WTC11 (cell line): ENCODE results near the gene UBB. TPM values are rescaled to one million over a fixed set of nuclear protein-coding genes. Genes with fewer than 3 reads are reported as not detected.

Experiments
- ATAC-seq: fragments of 200-7000 bp; cut with Tn5 transposase; 2 replicates; pipeline ENCODE4 v1.10.0; 2021; ENCODE audit warnings: mild to moderate bottlenecking, moderate library complexity
- CTCF ChIA-PET: fragments of 300-600 bp; sonication (Branson Sonifier 250); formaldehyde crosslinking; loops from one replicate; lab custom pipeline; 2021; ENCODE audit warnings: antibody characterized with exemption; lab: Charles Lee
- POLR2A ChIA-PET: fragments of 350-600 bp; sonication (Branson Sonifier 250); formaldehyde crosslinking; loops from one replicate; lab custom pipeline; 2021; ENCODE audit warnings: antibody characterized with exemption; lab: Charles Lee
- DNase-seq: peaks from one replicate; pipeline ENCODE4 v3.0.0; 2021; ENCODE audit warnings: low spot score
- H3K27ac Mint-ChIP-seq: 2 replicates; pipeline ENCODE4 v1.8.0; 2021; ENCODE audit warnings: mixed read lengths
- H3K27me3 Mint-ChIP-seq: 2 replicates; pipeline ENCODE4 v1.8.0; 2021; ENCODE audit warnings: low read depth, mild to moderate bottlenecking, moderate library complexity, mixed read lengths
- H3K36me3 Mint-ChIP-seq: 2 replicates; pipeline ENCODE4 v1.8.0; 2021; ENCODE audit warnings: mixed read lengths
- H3K4me1 Mint-ChIP-seq: 2 replicates; pipeline ENCODE4 v1.8.0; 2022; ENCODE audit warnings: mixed read lengths
- H3K4me3 Mint-ChIP-seq: 2 replicates; pipeline ENCODE4 v1.8.0; 2021; ENCODE audit warnings: mild to moderate bottlenecking, moderate library complexity, mixed read lengths
- H3K9me3 Mint-ChIP-seq: 2 replicates; pipeline ENCODE4 v1.8.0; 2021; ENCODE audit warnings: mixed read lengths
- ATF1 ChIP-seq: sonication (generic); formaldehyde crosslinking; IDR thresholded peaks from 2 replicates; pipeline ENCODE4 v1.8.1; 2023; ENCODE audit warnings: mild to moderate bottlenecking, moderate library complexity, missing genetic modification reagents
- ERG ChIP-seq: fragments of 250-450 bp; sonication (Bioruptor Pico); IDR thresholded peaks from 2 replicates; pipeline ENCODE4 v1.8.0; 2021; ENCODE audit warnings: mild to moderate bottlenecking
- FOXP1 ChIP-seq: sonication (generic); formaldehyde crosslinking; IDR thresholded peaks from 2 replicates; pipeline ENCODE4 v1.8.0; 2022; ENCODE audit warnings: missing genetic modification reagents, mild to moderate bottlenecking, moderate library complexity, borderline replicate concordance
- GABPB1 ChIP-seq: sonication (generic); formaldehyde crosslinking; IDR thresholded peaks from 2 replicates; pipeline ENCODE4 v1.8.1; 2023; ENCODE audit warnings: mild to moderate bottlenecking, missing genetic modification reagents
- HMGA2 ChIP-seq: fragments of 250-450 bp; sonication (Bioruptor Pico); IDR thresholded peaks from 2 replicates; pipeline ENCODE4 v1.4.0; 2021; ENCODE audit warnings: mild to moderate bottlenecking, moderate library complexity
- JUN ChIP-seq: sonication (generic); formaldehyde crosslinking; IDR thresholded peaks from 2 replicates; pipeline ENCODE4 v1.8.0; 2023; ENCODE audit warnings: mild to moderate bottlenecking, missing genetic modification reagents
- NFYB ChIP-seq: sonication (generic); formaldehyde crosslinking; conservative IDR thresholded peaks from 2 replicates; pipeline ENCODE4 v1.8.0; 2022; ENCODE audit warnings: low read depth, missing genetic modification reagents
- NR2C2 ChIP-seq: sonication (generic); formaldehyde crosslinking; IDR thresholded peaks from 2 replicates; pipeline ENCODE4 v1.8.0; 2022; ENCODE audit warnings: mild to moderate bottlenecking, missing genetic modification reagents
- NR3C1 ChIP-seq: sonication (generic); formaldehyde crosslinking; conservative IDR thresholded peaks from 2 replicates; pipeline ENCODE4 v1.8.1; 2023; ENCODE audit warnings: low read depth, mild to moderate bottlenecking, missing genetic modification reagents
- OVOL2 ChIP-seq: fragments of 250-450 bp; sonication (Bioruptor Pico); IDR thresholded peaks from 2 replicates; pipeline ENCODE4 v1.9.0; 2021; ENCODE audit warnings: mild to moderate bottlenecking, borderline replicate concordance
- SP1 ChIP-seq: sonication (generic); formaldehyde crosslinking; conservative IDR thresholded peaks from 2 replicates; pipeline ENCODE4 v1.8.1; 2022; ENCODE audit warnings: missing genetic modification reagents
- TP53 ChIP-seq: sonication (generic); formaldehyde crosslinking; IDR thresholded peaks from 2 replicates; pipeline ENCODE4 v1.8.1; 2023; ENCODE audit warnings: mild to moderate bottlenecking, missing genetic modification reagents
- ZBTB21 ChIP-seq: sonication (generic); formaldehyde crosslinking; IDR thresholded peaks from 2 replicates; pipeline ENCODE4 v1.8.1; 2023; ENCODE audit warnings: mild to moderate bottlenecking, missing genetic modification reagents, borderline replicate concordance
- ZNF232 ChIP-seq: sonication (generic); formaldehyde crosslinking; IDR thresholded peaks from 2 replicates; pipeline ENCODE4 v1.8.0; 2022; ENCODE audit warnings: mild to moderate bottlenecking, missing genetic modification reagents
- ZNF671 ChIP-seq: fragments of 250-450 bp; sonication (Bioruptor Pico); IDR thresholded peaks from 2 replicates; pipeline ENCODE4 v1.8.0; 2021; ENCODE audit warnings: mild to moderate bottlenecking
- total RNA-seq: library from RNA; stranded (reverse); gene quantifications from 3 replicates; pipeline ENCODE4 v1.2.3, GENCODE V29; 2021
- TF ChIP-seq, protein P1 (sequence below): sonication (generic); formaldehyde crosslinking; IDR thresholded peaks from 2 replicates; pipeline ENCODE4 v1.8.1; 2023; ENCODE audit warnings: mild to moderate bottlenecking, missing genetic modification reagents, moderate library complexity
- TF ChIP-seq, protein P2 (sequence below): sonication (generic); formaldehyde crosslinking; IDR thresholded peaks from 2 replicates; pipeline ENCODE4 v1.8.0; 2022; ENCODE audit warnings: mild to moderate bottlenecking, missing genetic modification reagents
- TF ChIP-seq, protein P3 (sequence below): sonication (generic); formaldehyde crosslinking; IDR thresholded peaks from 2 replicates; pipeline ENCODE4 v1.8.0; 2023; ENCODE audit warnings: mild to moderate bottlenecking, missing genetic modification reagents
- TF ChIP-seq, protein P4 (sequence below): sonication (generic); formaldehyde crosslinking; IDR thresholded peaks from 2 replicates; pipeline ENCODE4 v1.8.0; 2022; ENCODE audit warnings: missing genetic modification reagents
- TF ChIP-seq, protein P5 (sequence below): sonication (generic); formaldehyde crosslinking; conservative IDR thresholded peaks from 2 replicates; pipeline ENCODE4 v1.8.1; 2022; ENCODE audit warnings: mild to moderate bottlenecking, missing genetic modification reagents

UBB gene
- total RNA-seq, 1 experiment from 2014 or later = 1,216 TPM

DNA sequence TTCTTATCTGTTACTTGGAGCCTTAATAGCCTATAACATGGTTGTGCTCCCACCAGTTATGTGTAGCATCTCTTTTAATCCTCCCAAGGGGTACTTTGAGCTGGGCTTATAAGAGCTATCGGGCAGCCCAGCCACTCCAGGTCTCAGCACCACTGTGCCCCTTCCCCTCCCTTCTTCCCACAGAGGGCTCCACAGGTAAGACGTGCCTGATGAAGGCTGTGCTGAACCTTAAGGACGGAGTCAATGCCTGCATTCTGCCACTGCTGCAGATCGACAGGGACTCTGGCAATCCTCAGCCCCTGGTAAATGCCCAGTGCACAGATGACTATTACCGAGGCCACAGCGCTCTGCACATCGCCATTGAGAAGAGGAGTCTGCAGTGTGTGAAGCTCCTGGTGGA is 41.5 kb downstream of the UBB start (continued):
- TF ChIP-seq ZNF232 (CRISPR knock-in tag) (no peak), TP53 (CRISPR knock-in tag) (no peak), SP1 (no peak), ZNF671 (CRISPR knock-in tag) (no peak), HMGA2 (CRISPR knock-in tag) (no peak), ZBTB21 (CRISPR knock-in tag) (no peak), OVOL2 (CRISPR knock-in tag) (no peak), NR3C1 (no peak), NFYB (CRISPR knock-in tag) (no peak)
- TF ChIP-seq, protein P1, sequence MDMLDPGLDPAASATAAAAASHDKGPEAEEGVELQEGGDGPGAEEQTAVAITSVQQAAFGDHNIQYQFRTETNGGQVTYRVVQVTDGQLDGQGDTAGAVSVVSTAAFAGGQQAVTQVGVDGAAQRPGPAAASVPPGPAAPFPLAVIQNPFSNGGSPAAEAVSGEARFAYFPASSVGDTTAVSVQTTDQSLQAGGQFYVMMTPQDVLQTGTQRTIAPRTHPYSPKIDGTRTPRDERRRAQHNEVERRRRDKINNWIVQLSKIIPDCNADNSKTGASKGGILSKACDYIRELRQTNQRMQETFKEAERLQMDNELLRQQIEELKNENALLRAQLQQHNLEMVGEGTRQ (CRISPR knock-in tag) = no peak
- TF ChIP-seq, protein P2, sequence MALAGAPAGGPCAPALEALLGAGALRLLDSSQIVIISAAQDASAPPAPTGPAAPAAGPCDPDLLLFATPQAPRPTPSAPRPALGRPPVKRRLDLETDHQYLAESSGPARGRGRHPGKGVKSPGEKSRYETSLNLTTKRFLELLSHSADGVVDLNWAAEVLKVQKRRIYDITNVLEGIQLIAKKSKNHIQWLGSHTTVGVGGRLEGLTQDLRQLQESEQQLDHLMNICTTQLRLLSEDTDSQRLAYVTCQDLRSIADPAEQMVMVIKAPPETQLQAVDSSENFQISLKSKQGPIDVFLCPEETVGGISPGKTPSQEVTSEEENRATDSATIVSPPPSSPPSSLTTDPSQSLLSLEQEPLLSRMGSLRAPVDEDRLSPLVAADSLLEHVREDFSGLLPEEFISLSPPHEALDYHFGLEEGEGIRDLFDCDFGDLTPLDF (CRISPR knock-in tag) = no peak
- TF ChIP-seq, all 79 proteins: peak for 0

GRCh38 chr17:16423226-16423872 is 42.5 kb downstream of the UBB start:
- POLR2A ChIA-PET = interaction anchor here (0.8 to 1.2 kb wide), 2 partner anchors 15 to 18 kb away, joined by 3 to 7 read pairs; no protein-coding TSS in a partner anchor
- no peaks in the 10 kb centered on the region for H3K27me3 Mint-ChIP-seq
- H3K36me3 Mint-ChIP-seq = no peaks in the 10 kb centered on the region
- TF ChIP-seq, protein P2 (CRISPR knock-in tag) = no peak
- TF ChIP-seq, protein P3, sequence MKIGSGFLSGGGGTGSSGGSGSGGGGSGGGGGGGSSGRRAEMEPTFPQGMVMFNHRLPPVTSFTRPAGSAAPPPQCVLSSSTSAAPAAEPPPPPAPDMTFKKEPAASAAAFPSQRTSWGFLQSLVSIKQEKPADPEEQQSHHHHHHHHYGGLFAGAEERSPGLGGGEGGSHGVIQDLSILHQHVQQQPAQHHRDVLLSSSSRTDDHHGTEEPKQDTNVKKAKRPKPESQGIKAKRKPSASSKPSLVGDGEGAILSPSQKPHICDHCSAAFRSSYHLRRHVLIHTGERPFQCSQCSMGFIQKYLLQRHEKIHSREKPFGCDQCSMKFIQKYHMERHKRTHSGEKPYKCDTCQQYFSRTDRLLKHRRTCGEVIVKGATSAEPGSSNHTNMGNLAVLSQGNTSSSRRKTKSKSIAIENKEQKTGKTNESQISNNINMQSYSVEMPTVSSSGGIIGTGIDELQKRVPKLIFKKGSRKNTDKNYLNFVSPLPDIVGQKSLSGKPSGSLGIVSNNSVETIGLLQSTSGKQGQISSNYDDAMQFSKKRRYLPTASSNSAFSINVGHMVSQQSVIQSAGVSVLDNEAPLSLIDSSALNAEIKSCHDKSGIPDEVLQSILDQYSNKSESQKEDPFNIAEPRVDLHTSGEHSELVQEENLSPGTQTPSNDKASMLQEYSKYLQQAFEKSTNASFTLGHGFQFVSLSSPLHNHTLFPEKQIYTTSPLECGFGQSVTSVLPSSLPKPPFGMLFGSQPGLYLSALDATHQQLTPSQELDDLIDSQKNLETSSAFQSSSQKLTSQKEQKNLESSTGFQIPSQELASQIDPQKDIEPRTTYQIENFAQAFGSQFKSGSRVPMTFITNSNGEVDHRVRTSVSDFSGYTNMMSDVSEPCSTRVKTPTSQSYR = no peak
- TF ChIP-seq JUN (CRISPR knock-in tag) = no peak
- TF ChIP-seq ERG (CRISPR knock-in tag) = no peak
- TF ChIP-seq FOXP1 (CRISPR knock-in tag) = no peak
- TF ChIP-seq HMGA2 (CRISPR knock-in tag) = no peak
- TF ChIP-seq, protein P4, sequence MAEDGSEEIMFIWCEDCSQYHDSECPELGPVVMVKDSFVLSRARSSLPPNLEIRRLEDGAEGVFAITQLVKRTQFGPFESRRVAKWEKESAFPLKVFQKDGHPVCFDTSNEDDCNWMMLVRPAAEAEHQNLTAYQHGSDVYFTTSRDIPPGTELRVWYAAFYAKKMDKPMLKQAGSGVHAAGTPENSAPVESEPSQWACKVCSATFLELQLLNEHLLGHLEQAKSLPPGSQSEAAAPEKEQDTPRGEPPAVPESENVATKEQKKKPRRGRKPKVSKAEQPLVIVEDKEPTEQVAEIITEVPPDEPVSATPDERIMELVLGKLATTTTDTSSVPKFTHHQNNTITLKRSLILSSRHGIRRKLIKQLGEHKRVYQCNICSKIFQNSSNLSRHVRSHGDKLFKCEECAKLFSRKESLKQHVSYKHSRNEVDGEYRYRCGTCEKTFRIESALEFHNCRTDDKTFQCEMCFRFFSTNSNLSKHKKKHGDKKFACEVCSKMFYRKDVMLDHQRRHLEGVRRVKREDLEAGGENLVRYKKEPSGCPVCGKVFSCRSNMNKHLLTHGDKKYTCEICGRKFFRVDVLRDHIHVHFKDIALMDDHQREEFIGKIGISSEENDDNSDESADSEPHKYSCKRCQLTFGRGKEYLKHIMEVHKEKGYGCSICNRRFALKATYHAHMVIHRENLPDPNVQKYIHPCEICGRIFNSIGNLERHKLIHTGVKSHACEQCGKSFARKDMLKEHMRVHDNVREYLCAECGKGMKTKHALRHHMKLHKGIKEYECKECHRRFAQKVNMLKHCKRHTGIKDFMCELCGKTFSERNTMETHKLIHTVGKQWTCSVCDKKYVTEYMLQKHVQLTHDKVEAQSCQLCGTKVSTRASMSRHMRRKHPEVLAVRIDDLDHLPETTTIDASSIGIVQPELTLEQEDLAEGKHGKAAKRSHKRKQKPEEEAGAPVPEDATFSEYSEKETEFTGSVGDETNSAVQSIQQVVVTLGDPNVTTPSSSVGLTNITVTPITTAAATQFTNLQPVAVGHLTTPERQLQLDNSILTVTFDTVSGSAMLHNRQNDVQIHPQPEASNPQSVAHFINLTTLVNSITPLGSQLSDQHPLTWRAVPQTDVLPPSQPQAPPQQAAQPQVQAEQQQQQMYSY = no peak
- TF ChIP-seq, protein P5, sequence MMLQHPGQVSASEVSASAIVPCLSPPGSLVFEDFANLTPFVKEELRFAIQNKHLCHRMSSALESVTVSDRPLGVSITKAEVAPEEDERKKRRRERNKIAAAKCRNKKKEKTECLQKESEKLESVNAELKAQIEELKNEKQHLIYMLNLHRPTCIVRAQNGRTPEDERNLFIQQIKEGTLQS (CRISPR knock-in tag) = no peak
- TF ChIP-seq NR2C2 (CRISPR knock-in tag) = no peak
- no peak for TF ChIP-seq ATF1 (CRISPR knock-in tag)
- TF ChIP-seq GABPB1 (CRISPR knock-in tag) = no peak

More at GRCh38 chr17:16423226-16423872, 42.5 kb downstream of the UBB start:
- Mint-ChIP-seq H3K9me3 (no peaks in the 10 kb centered on the region), H3K4me1 (peaks cover 14% of the 10 kb centered on the region), H3K27ac (no peak overlapping the region), H3K4me3 (no peak overlapping the region)
- ATAC-seq (no peak), DNase-seq (no peak)
- CTCF ChIA-PET = interaction anchor here (1.2 to 1.8 kb wide), 4 partner anchors 8 to 166 kb away, joined by 4 to 6 read pairs (median 5); partner anchors contain the start of gene TRPV2
